HepG2 (cell line): Measurements from ENCODE around the gene PSORS1C1. TPM values are rescaled to one million over a fixed set of nuclear protein-coding genes. Genes with fewer than 3 reads are reported as not detected.
A peak's percentile ranks its signal among the peaks of the same experiment; 100 is the strongest.

Source experiments
- CERS6 ChIP-seq: sonication (generic); formaldehyde crosslinking; IDR thresholded peaks from 2 replicates; pipeline ENCODE4 v1.5.0; 2020; ENCODE audit warnings: missing genetic modification reagents
- KMT2A ChIP-seq: sonication (generic); formaldehyde crosslinking; IDR thresholded peaks from 2 replicates; pipeline ENCODE4 v1.4.0; 2020; ENCODE audit warnings: missing genetic modification reagents
- LCORL ChIP-seq, 2 experiments: fragments of 450-650 bp in 1 of 2; sonication (generic) in 1 of 2; formaldehyde crosslinking in 1 of 2; IDR thresholded peaks; 2 replicates each; pipeline versions ENCODE4 v1.5.0 to v1.6.1; 2017 to 2020; ENCODE audit warnings: antibody characterized with exemption in 1 of 2, missing genetic modification reagents in 1 of 2
- PBX3 ChIP-seq: sonication (generic); formaldehyde crosslinking; IDR thresholded peaks from 2 replicates; pipeline ENCODE4 v1.8.1; 2023; ENCODE audit warnings: missing genetic modification reagents, inconsistent platforms, borderline replicate concordance
- RAD21 ChIP-seq: fragments of 450-650 bp; formaldehyde crosslinking; IDR thresholded peaks from 2 replicates; pipeline ENCODE4 v1.5.0; 2020; ENCODE audit warnings: mild to moderate bottlenecking
- REST ChIP-seq, 2 experiments: IDR thresholded peaks; 2 replicates each; pipeline ENCODE4 v1.6.1; 2011 to 2012; ENCODE audit warnings: low read length in 2 of 2, borderline replicate concordance in 1 of 2, low read depth in 1 of 2, mild to moderate bottlenecking in 1 of 2, moderate library complexity in 1 of 2
- ZC3H13 ChIP-seq: sonication (generic); formaldehyde crosslinking; IDR thresholded peaks from 2 replicates; pipeline ENCODE4 v1.8.1; 2023; ENCODE audit warnings: mild to moderate bottlenecking, missing genetic modification reagents, moderate library complexity
- ZNF24 ChIP-seq: fragments of 450-650 bp; IDR thresholded peaks from 2 replicates; pipeline ENCODE4 v1.6.1; 2017; ENCODE audit warnings: antibody characterized with exemption, mild to moderate bottlenecking
- ZNF280B ChIP-seq: sonication (generic); formaldehyde crosslinking; IDR thresholded peaks from 2 replicates; pipeline ENCODE4 v1.5.0; 2020; ENCODE audit warnings: missing genetic modification reagents, mild to moderate bottlenecking, borderline replicate concordance
- ZNF503 ChIP-seq: sonication (generic); formaldehyde crosslinking; IDR thresholded peaks from 2 replicates; pipeline ENCODE4 v1.4.0; 2020; ENCODE audit warnings: missing genetic modification reagents
- polyA plus RNA-seq, 8 experiments: library from polyadenylated mRNA; depleted of rRNA in 3 of 8; stranded (reverse) in 7 of 8; unstranded in 1 of 8; fragments of >200 nt; fragmentation: Illumina TruSeq in 4 of 8; extraction: Trizol in 4 of 8; gene quantifications; 2 replicates each; pipeline versions ENCODE4 v1.2.1 to v1.2.3, GENCODE V29; 2011 to 2016; ENCODE audit warnings: low read depth in 4 of 8, missing spikeins in 1 of 8, mixed read lengths in 1 of 8; ENCODE audit not compliant: insufficient read depth in 1 of 8
- total RNA-seq, 5 experiments: library from RNA; depleted of rRNA; stranded (reverse); fragments of >200 nt; fragmentation: Illumina TruSeq; extraction: Trizol; gene quantifications; 2 replicates each; pipeline ENCODE4 v1.2.3, GENCODE V29; 2016; ENCODE audit warnings: low read depth in 1 of 5

PSORS1C1 gene
- total and polyA plus RNA-seq, 2 of the 13 experiments (the other 11 are each of a cell fraction or from before 2014, with no cell fraction given), result 0.01 to 0.02 TPM

- TF ChIP-seq ZC3H13 (CRISPR knock-in tag) (no peak; the same call in 1 of the 2 replicates), ZNF503 (CRISPR knock-in tag) (no peak), ZNF280B (CRISPR knock-in tag) (peak; percentile 56), KMT2A (no peak), LCORL (IDR thresholded peaks at IDR 0.05) (no peak), LCORL (CRISPR knock-in tag; IDR thresholded peaks at IDR 0.05) (no peak), RAD21 (CRISPR knock-in tag) (peak; percentile 34; the same call in 1 of the 2 replicates), REST (IDR thresholded peaks at IDR 0.05; ENCODE audit: borderline replicate concordance in 1 of 2, low read depth in 1 of 2, low read length in 2 of 2) (no peak), CERS6 (no peak), ZNF24 (no peak), PBX3 (CRISPR knock-in tag) (no peak)
Observed at GRCh38 chr6:31158863-31159855, 44.6 kb downstream of the PSORS1C1 start (continued).
